ENCODE results near the gene CLDN7.

GRCh38 chr17:7214300-7215135, 47.8 kb downstream of the CLDN7 start:
- no peak for TF ChIP-seq POLR2AphosphoS5 (IDR thresholded peaks at IDR 0.05; ENCODE audit: borderline replicate concordance, low read depth, low read length)
- TF ChIP-seq EZH2 (IDR thresholded peaks at IDR 0.05) = no peak
